Subcutaneous abdominal adipose tissue (tissue), 5 donors: ENCODE measurements around the gene TRIM31.

Experiments
- H3K27ac ChIP-seq: one replicate; pipeline ENCODE4 v1.7.0; 2013; ENCODE audit warnings: low read depth, mild to moderate bottlenecking, inconsistent platforms, low read length, moderate library complexity
- H3K27me3 ChIP-seq, 5 donors: one replicate each; pipeline ENCODE4 v1.7.0; 2013; ENCODE audit warnings: low read length in 5 of 5, inconsistent platforms in 1 of 5; ENCODE audit not compliant: control insufficient read depth in 5 of 5, insufficient read depth in 4 of 5
- H3K36me3 ChIP-seq, 5 donors: one replicate each; pipeline ENCODE4 v1.7.0; 2013; ENCODE audit warnings: low read length in 5 of 5; ENCODE audit not compliant: control insufficient read depth in 5 of 5, insufficient read depth in 5 of 5
- H3K4me1 ChIP-seq, 5 donors: one replicate each; pipeline ENCODE4 v1.7.0; 2013; ENCODE audit warnings: low read length in 5 of 5, mild to moderate bottlenecking in 3 of 5, moderate library complexity in 1 of 5; ENCODE audit not compliant: control insufficient read depth in 5 of 5, insufficient read depth in 5 of 5
- H3K4me3 ChIP-seq, 5 donors: one replicate each; pipeline ENCODE4 v1.7.0; 2013; ENCODE audit warnings: low read length in 5 of 5, low read depth in 1 of 5
- H3K9ac ChIP-seq, 5 donors: one replicate each; pipeline ENCODE4 v1.7.0; 2013; ENCODE audit warnings: low read length in 5 of 5, mild to moderate bottlenecking in 4 of 5, moderate library complexity in 3 of 5
- H3K9me3 ChIP-seq, 5 donors: one replicate each; pipeline ENCODE4 v1.7.0; 2013; ENCODE audit warnings: low read length in 5 of 5; ENCODE audit not compliant: control insufficient read depth in 5 of 5
- donor health status: healthy.
- donor health status: healthy.
- donor health status: healthy.
- donor health status: healthy.
- donor health status: healthy.

The TRIM31 gene

GRCh38 chr6:30101444-30102413 is 11.2 kb downstream of the TRIM31 start:
- Histone ChIP-seq H3K4me1 (peaks cover 9 to 40% (median 35%) of the 10 kb centered on the region in 5 donors), H3K9me3 (no peaks in the 10 kb centered on the region), H3K36me3 (no peaks in the 10 kb centered on the region), H3K27ac (peak overlapping the region; percentile 82), H3K4me3 (peak overlapping the region; percentile 58 to 84 (median 69)), H3K27me3 (peaks cover 12 to 44% (median 26%) of the 10 kb centered on the region in 5 donors), H3K9ac (peak overlapping the region; percentile 16 to 83 (median 68))

- H3K9me3 ChIP-seq: no peaks in the 10 kb centered on the region
- H3K9ac ChIP-seq: peak overlapping the region in 2 of 5 donors; percentile 60 to 68
- no peaks in the 10 kb centered on the region for H3K36me3 ChIP-seq
- peak overlapping the region; percentile 82 for H3K27ac ChIP-seq
- H3K4me3 ChIP-seq: peak overlapping the region; percentile 23 to 84 (median 69)
- H3K27me3 ChIP-seq: peaks cover 12 to 39% (median 25%) of the 10 kb centered on the region in 5 donors
- peaks cover 9 to 40% (median 37%) of the 10 kb centered on the region in 5 donors for H3K4me1 ChIP-seq
Measured at GRCh38 chr6:30100585-30101443, 12.1 kb downstream of the TRIM31 start.

- no peaks in the 10 kb centered on the region for H3K9me3 ChIP-seq
- H3K9ac ChIP-seq: peak overlapping the region in 1 of 5 donors; percentile 68
- H3K27me3 ChIP-seq: peaks cover 12 to 40% (median 22%) of the 10 kb centered on the region in 5 donors
- H3K4me3 ChIP-seq: peak overlapping the region in 2 of 5 donors; percentile 69 to 77
- peaks cover 11 to 45% (median 40%) of the 10 kb centered on the region in 5 donors for H3K4me1 ChIP-seq
- H3K36me3 ChIP-seq: no peaks in the 10 kb centered on the region
- H3K27ac ChIP-seq: peak overlapping the region; percentile 82
Measured at GRCh38 chr6:30100154-30100553, 12.7 kb downstream of the TRIM31 start.

GRCh38 chr6:30097902-30098768 is 14.8 kb downstream of the TRIM31 start:
- Histone ChIP-seq H3K4me3 (no peak overlapping the region), H3K27me3 (peaks cover 12 to 40% (median 26%) of the 10 kb centered on the region in 5 donors), H3K9ac (no peak overlapping the region), H3K9me3 (no peaks in the 10 kb centered on the region), H3K27ac (no peak overlapping the region), H3K4me1 (peaks cover 8 to 40% (median 33%) of the 10 kb centered on the region in 5 donors), H3K36me3 (no peaks in the 10 kb centered on the region)

GRCh38 chr6:30096829-30097228 is 16.1 kb downstream of the TRIM31 start:
- peaks cover 9 to 35% (median 25%) of the 10 kb centered on the region in 5 donors for H3K4me1 ChIP-seq
- H3K4me3 ChIP-seq: no peak overlapping the region
- no peaks in the 10 kb centered on the region for H3K9me3 ChIP-seq
- H3K27me3 ChIP-seq: peaks cover 15 to 48% (median 29%) of the 10 kb centered on the region in 5 donors
- no peaks in the 10 kb centered on the region for H3K36me3 ChIP-seq
- H3K9ac ChIP-seq: no peak overlapping the region
- H3K27ac ChIP-seq: no peak overlapping the region

GRCh38 chr6:30093951-30094661 is 18.8 kb downstream of the TRIM31 start:
- H3K4me3 ChIP-seq: no peak overlapping the region
- no peaks in the 10 kb centered on the region for H3K9me3 ChIP-seq
- no peak overlapping the region for H3K27ac ChIP-seq
- H3K4me1 ChIP-seq: peaks cover 6 to 21% (median 15%) of the 10 kb centered on the region in 5 donors
- H3K9ac ChIP-seq: no peak overlapping the region
- peaks cover 10 to 29% (median 17%) of the 10 kb centered on the region in 5 donors for H3K27me3 ChIP-seq
- no peaks in the 10 kb centered on the region for H3K36me3 ChIP-seq

GRCh38 chr6:30092852-30093543 is 19.9 kb downstream of the TRIM31 start:
- no peak overlapping the region for H3K4me3 ChIP-seq
- H3K27me3 ChIP-seq: peaks cover 7 to 20% (median 11%) of the 10 kb centered on the region in 5 donors
- H3K9ac ChIP-seq: no peak overlapping the region
- no peak overlapping the region for H3K27ac ChIP-seq
- no peaks in the 10 kb centered on the region for H3K9me3 ChIP-seq
- H3K4me1 ChIP-seq: peaks cover 6 to 21% (median 15%) of the 10 kb centered on the region in 5 donors
- no peaks in the 10 kb centered on the region for H3K36me3 ChIP-seq

GRCh38 chr6:30091577-30092381 is 21.1 kb downstream of the TRIM31 start:
- Histone ChIP-seq H3K36me3 (no peaks in the 10 kb centered on the region), H3K4me1 (peaks cover 6 to 21% (median 15%) of the 10 kb centered on the region in 5 donors), H3K4me3 (no peak overlapping the region), H3K27me3 (peaks cover 3 to 19% (median 8%) of the 10 kb centered on the region in 5 donors), H3K9ac (peak overlapping the region in 1 of 5 donors; percentile 2), H3K27ac (no peak overlapping the region), H3K9me3 (no peaks in the 10 kb centered on the region)
